T follicular helper cell (primary cell): ENCODE results near the gene YWHAB.
A peak's percentile ranks its signal among the peaks of the same experiment; 100 is the strongest.

ENCODE experiments used
- DNase-seq: peaks from one replicate; pipeline ENCODE4 v3.0.0-alpha.2; 2020; ENCODE audit warnings: low read depth

Gene YWHAB

DNA sequence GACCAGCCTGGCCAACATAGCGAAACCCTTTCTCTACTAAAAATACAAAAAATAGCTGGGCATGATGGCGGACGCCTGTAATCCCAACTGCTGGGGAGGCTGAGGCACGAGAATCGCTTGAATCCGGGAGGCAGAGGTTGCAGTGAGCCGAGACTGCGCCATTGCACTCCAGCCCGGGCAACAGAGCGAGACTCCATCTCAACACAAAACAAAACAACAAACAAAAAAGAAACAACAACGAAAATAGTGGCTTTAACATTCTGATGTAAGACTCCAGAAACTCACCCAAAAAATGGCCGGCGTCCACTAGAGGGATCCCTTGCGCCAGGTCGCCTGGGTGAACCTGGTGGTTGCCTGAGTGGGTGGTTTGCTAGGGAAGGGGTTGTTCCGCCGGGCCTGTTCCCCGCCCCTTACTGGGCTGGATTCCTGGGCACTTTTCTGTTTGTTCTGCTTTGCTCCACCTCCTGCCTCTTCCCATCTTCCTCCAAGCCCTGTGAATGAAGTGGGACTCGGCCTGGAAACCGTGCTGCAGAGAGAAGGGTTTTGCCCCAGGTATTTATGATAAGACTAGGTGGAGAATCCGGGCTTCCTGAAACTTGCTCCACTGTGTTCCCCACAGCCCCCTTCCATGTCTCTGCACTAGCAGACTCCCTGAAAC is 25.9 kb downstream of the YWHAB start:
- peak; percentile 7 for DNase-seq

DNA sequence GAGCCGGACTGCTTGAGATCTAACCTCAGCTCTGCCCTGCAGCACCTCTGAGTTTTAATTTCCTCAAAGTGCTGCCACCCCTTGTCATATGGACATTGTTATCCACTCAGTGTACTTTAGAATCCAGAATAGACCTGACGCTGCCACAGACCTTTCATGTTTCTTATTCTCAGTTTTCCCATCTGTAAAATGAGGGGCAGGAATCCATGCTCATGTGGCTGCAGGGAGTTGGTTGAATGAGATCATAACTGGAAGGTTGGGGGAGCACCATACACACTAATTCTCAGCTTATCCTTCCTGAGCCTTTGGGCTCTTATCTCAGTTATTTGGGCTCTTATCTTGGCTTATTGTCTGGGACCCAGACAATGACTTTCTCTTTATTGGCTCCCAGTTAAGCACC is 26.7 kb downstream of the YWHAB start:
- no peak for DNase-seq

- DNase-seq: no peak
Observed at GRCh38 chr20:44914924-44915323, 29.4 kb downstream of the YWHAB start.

DNA sequence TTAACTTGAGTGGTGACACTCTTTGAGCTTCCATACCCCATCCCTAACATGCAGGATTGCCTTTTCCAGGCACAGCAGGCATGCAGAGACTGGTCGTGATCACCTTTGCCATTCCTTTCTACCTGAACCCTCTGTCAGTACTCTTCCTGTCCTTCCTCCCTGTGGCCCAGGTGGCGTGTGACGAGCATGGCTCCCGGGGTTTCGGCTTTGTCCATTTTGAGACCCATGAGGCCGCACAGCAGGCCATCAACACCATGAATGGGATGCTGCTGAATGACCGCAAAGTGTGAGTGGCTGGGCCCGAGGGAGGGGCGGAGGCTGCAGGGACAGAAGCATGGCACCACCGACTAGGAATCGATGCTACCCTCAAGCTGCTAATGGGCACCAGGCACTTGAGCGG is 31.1 kb downstream of the YWHAB start:
- no peak for DNase-seq

DNA sequence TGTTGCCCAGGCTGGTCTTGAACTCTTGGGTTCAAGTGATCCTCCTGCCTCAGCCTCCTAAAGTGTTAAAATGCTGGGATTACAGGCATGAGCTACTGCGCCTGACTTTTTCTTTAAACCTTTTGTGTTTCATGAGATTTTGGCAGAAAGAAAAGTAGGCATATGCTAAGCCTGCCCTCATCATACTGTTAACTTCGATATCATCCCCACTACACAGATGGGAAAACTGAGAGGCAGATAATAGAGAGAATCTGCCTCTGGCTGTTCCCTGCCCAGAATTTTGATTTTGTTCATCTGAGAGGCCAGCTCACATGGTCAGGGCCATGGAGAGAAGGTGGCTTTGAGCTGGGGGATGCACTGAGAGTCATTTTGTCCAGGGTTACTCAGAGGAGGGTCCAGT is 31.9 kb downstream of the YWHAB start:
- DNase-seq: no peak

DNA sequence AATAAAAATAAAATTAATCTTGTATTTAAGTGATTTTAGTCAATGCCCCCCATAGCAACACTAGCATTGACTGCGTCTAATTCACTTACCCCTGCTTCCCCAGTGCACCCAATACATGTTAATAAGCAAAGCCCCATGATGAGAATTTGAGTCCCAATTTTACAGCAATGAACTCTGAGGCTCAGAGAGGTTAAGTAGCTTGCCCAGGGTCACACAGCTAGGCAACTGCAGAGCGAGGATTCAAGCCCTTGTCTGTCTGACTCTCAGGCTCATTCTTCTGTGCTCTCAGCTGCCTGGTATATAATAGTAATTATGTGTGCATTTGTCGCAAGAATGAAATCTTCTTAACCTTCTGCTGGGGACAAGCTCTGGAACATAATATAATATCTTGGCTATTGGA is 32.8 kb downstream of the YWHAB start:
- no peak for DNase-seq

- no peak for DNase-seq
Observed at GRCh38 chr20:44918761-44919160, 33.3 kb downstream of the YWHAB start.

DNA sequence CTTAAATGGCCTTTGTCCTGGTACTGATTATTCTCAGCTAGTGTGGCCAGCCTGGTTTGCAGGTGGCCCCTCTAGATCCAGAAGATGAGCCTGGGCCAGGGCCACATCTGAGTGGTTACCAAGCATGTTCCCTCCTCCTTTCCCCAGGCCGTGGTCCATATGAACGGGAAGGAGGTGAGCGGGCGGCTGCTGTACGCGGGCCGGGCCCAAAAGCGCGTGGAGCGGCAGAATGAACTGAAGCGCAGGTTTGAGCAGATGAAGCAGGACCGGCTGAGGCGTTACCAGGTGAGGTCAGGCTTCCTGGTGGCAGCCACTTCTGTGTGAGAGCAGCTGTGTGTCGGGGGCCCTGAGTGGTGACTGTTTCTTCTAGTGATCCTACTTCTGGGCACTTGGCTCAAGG is 35.9 kb downstream of the YWHAB start:
- no peak for DNase-seq

GRCh38 chr20:44924541-44924940 is 39.0 kb downstream of the YWHAB start:
- no peak for DNase-seq

GRCh38 chr20:44928595-44928994 is 43.1 kb downstream of the YWHAB start:
- DNase-seq: no peak

- DNase-seq: no peak
Observed at GRCh38 chr20:44930517-44931168, 45.1 kb downstream of the YWHAB start.

DNA sequence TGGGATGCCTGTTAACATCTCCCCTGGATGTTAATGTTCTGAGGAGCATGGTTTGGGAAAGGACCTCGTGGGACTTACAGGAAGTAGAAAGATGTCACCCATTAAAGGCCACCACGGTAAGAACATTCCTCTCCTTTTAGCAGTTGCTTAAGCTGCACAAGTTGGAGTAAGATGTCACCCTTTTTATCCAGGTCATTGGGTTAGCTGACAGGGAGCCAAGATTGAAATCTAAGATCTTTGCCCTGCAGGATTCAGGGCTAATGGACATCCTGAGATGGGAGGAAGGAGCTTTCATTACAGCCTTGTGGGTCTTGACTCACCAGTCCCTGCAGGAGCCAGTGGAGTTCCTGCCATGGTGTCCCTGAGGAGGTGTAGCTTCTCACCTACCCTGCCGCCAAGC is 46.4 kb downstream of the YWHAB start:
- DNase-seq: no peak

GRCh38 chr20:44932916-44933315 is 47.4 kb downstream of the YWHAB start:
- no peak for DNase-seq

DNA sequence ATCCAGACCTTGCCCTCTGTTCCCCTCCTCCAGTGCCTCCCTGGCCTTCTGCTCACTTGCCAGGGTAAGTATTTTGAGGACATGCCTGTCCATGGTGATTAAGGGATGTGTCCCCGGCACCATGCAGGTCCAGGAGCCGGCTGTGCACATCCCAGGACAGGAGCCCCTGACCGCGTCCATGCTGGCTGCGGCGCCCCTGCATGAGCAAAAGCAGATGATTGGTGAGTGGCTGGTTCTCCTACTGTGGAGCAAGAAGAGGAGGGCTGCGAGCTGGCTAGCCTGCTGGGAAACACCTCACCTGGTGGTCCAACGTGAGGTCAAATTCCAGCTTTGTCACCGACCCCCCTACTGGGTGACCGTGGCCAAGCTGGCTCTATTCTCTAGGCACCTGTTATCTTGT is 51.0 kb downstream of the YWHAB start:
- DNase-seq: no peak

GRCh38 chr20:44938637-44939036 is 53.1 kb downstream of the YWHAB start:
- no peak for DNase-seq

GRCh38 chr20:44941120-44941691 is 55.7 kb downstream of the YWHAB start:
- DNase-seq: no peak

DNA sequence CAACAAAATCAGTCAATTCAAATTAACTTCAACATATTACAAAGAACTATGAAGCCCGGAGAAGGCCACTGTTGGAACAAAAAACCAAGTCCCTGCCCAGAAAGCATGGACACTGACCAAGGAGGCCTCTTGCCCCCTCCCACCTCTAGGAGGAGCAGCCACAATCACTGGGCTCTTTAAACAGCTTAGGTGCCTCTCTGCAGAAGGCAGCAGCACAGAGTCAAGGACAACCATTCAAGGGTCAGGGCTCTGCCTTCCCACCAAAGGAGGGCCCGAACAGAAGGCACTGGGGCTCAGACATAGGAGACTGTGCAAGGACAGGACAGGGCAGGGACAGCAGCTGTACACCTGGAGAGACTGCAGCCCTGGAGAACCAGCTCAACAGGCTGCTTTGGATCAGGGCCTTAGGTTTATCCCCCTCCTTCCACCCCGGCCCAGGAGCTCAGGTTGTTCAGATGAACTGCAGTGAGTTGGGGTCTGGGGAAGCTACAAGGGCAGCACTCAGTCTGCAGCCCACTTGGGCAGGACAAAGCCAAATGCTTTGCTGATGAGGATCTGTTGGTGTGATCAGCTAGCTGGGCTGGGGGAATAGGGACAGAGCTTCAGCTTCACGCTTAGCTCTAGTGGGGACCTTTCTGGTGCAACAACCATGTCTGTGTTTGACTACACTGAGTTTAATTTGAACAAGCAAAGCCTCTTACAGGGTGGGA is 56.9 kb downstream of the YWHAB start:
- DNase-seq: no peak

- no peak for DNase-seq
Observed at GRCh38 chr20:44943828-44944227, 58.3 kb downstream of the YWHAB start.

DNA sequence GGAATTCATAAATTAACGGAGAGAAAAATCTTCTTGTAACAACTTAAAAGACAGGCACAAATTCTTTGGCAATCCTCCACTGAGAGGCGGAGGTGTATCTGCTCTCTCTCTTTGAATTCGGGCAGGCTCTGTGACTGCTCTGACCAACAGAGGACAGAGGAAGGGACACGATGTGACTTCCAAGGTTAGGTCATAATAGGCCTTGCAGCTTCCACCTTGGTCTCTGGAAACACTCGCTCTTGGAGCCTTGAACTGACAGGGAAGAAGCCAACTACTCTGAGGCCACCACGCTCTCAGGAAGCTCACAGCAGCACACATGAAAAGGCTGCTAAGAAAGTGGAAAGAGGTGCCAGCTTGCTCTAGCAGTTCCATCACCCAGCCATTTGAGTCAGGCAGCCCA is 59.8 kb downstream of the YWHAB start:
- no peak for DNase-seq

GRCh38 chr20:44946271-44946852 is 60.9 kb downstream of the YWHAB start:
- no peak for DNase-seq

DNA sequence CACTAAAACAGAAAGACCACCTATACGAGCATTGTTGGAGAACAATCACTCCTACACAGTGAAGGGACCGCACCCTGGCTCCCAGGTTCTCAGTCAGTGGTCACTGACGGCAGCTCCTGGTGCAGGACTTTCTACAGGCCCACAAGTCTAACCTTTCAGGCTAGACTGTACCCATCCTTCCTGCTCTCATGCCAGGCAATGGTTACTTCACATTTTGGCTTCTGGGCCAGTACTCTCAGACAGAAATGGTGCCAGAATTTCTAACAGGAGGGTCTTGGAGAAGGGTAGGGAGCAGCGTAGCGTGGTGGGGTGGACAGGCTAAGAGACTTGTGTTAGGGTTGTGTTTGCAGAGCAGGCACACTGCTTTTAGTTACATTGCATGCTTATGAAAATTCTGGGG is 62.6 kb downstream of the YWHAB start:
- DNase-seq: no peak

- no peak for DNase-seq
Observed at GRCh38 chr20:44948513-44948912, 63.0 kb downstream of the YWHAB start.

GRCh38 chr20:44950368-44950767 is 64.9 kb downstream of the YWHAB start:
- no peak for DNase-seq
